Activated CD8-positive, alpha-beta memory T cell treated with anti-CD3 and anti-CD28 coated beads, Interleukin-2, amount 50 U/mL, for 24 hours (primary cell): ENCODE results near the gene IFNGR2.

Experiments used
- DNase-seq: peaks from one replicate; pipeline ENCODE4 v3.0.0-alpha.2; 2020; ENCODE audit errors: extremely low read depth

IFNGR2 gene

DNA sequence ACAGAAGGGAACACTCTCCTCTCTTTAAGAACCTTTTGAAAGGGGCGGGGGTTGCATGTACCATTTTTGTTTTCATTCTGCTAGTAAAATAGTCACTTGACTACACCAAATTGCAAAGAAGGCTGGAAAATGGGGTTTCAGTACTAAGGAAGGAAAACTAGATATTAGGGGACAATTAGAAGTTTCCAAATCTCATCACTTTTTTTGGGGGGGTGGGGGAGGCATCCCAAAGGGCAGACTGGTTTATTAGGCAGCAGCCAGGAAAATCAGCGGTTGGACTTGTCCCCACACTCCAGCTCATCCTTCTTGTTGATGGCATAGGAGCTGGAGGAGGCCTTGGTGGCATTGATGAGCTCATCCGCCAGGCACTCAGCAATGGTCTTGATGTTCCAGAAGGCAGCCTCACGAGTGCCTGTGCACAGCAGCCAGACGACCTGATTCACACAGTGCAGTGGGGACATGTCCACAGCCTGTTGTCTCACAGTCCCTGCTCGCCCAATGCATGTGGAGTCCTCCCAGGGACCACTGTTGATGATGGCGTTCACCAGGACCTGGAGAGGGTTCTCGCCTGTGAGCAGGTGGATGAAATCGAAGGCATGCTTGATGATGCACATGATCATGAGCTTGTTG is 78.2 kb downstream of the IFNGR2 start:
- DNase-seq: no peak
